COR-L47 (cell line): ENCODE data around the gene SLC12A2.

Source experiments
- DNase-seq: peaks from one replicate; lab custom pipeline; 2025; lab: John Stamatoyannopoulos, UW

SLC12A2 gene

DNA sequence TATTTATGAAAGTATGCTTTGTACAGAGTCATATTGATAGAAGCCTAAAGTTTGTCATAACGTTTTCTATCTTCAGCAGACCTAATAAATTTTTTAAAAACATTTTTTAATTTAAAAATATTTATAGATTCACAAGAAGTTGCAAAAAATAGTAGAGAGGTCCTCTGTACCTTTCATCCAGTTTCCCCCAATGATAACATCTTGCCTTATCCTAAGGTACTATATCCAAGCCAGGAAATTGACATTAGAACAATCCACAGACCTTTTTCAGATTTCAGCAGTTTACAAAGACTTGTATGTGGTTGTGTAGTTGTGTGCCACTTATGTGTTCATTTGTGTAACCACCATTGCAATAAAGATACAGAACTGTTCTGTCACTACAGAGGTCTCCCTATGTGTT, 88.5 kb downstream of the SLC12A2 start:
- DNase-seq = no peak

DNA sequence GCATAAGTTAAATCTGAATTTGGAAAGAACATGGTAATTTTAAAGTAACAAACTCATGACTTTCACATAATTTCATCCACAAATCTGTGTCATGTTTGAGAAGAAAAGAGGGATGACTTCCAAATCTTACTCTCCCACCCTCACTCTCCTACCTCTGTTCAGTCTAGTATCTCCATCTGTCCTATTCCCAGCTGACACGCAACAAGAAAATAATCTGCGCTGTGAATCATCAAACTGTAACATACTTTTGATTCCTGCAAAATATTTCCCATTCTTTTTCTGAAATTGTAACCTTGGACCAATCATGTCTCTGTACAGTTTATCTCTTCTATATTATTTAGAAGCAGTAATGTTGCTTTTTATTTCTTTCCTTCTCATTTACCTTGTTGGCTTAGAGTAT, 91.4 kb downstream of the SLC12A2 start:
- no peak for DNase-seq

GRCh38 chr5:128192368-128192767, 108.8 kb downstream of the SLC12A2 start:
- no peak for DNase-seq

DNA sequence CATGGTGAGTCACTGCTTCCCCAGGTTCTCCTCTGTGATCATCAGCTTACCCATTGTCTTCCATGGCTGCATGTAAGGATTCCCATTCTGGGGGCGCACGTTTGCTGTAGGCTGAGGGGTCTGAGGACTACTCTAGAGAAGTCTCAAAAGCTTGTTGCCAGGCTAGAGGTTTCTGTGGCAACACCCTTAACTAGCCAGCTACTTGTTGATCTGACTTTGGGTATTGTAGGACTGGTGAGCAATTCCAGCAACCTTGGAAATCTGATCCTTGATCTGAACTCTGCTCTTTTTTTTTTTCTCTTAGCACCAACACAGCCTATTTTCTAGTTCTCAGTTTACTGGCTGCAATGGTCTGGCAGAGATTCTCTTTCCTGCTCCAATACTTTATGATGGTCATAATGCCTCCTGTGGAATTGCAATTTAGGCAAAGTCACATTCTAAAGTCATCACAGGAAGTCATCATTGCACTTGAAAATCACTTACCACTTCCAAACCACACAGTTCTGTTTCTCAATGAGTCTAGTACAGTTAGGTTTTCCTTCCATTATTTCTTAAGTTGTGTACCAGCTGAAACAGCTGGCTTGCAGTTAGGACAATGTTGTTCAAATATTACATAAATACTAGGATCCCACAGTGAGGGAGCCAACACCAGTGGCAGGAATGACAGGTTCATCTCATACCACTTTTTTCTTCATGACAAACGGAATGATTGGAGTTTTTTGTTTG, 110.3 kb downstream of the SLC12A2 start:
- no peak for DNase-seq

DNA sequence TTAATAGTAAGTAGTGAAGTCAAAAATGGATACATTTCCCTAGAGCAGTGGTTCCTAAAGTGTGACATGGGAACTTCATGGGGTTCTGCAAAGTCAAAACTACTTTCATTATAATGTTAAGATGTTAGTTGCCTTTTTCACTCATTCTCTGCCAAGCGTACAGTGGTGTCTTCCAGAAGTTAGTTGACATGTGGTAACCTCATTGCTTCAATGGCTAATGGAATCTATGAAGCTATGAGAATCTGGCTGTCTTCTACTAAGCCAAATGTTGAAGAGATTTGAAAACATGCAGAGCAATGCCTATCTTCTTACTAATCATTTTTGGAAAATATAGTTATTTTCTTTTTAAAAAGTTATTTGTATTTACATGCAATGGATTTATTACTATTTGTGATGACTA, 111.8 kb downstream of the SLC12A2 start:
- DNase-seq = no peak

DNA sequence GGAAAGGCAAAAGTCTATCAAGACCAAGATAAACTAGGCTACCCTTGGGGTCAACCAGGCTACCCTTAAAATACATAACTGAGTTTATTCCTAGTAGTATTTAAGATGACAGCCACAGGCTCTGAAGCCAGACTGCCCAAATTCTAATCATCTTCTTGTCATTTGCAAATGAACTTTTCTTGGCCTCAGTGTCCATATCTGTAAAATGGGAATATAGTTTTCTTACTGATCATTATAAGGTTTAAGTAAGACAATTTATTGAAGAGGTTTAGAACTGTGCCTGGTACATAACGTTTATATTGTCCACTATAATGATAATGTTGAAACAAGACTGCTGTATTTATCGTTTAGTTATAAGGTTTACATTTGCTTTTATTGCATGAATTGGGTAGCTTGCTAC, 112.5 kb downstream of the SLC12A2 start:
- no peak for DNase-seq

GRCh38 chr5:128196791-128197190, 113.2 kb downstream of the SLC12A2 start:
- DNase-seq = no peak

GRCh38 chr5:128197896-128198522, 114.4 kb downstream of the SLC12A2 start:
- no peak for DNase-seq

DNA sequence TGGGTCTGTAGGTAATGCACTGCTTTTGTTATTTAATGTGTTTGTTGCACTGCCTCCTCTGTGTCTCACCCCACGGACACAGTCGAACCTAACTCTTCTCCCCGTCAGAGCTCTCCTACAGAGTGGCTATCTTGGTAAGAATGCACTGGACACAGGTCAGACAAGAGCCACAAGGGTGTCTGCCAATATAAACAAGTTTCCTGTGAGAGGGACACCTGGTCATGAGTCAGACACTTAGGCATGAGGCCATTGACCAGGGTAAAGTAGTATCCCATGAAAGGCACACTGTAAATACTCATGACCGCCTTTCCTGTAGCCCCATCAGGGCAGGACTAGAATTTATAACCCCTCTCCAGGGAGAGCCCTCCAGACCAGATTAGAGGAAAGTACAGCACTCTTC, 115.5 kb downstream of the SLC12A2 start:
- DNase-seq = no peak

DNA sequence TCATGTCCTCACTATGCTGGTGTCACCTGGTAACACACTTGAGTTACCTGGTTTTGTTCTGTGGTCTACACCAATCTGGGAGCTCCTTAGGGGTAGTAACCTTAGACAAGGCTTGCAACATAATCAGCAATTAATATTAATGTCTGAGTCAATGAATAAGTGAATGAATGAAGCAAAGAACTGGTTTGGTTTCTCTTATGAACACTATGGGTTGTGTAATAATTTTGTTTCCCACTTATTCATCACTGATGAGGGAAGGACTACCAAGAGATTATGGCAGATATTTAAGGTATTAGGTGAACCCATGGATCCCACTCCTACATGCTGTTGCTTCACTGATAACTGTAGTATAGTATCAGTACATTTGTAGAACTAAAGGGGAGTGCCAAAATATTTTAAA, 116.0 kb downstream of the SLC12A2 start:
- no peak for DNase-seq

GRCh38 chr5:128201065-128201926, 117.7 kb downstream of the SLC12A2 start:
- peak; percentile 69 for DNase-seq

DNA sequence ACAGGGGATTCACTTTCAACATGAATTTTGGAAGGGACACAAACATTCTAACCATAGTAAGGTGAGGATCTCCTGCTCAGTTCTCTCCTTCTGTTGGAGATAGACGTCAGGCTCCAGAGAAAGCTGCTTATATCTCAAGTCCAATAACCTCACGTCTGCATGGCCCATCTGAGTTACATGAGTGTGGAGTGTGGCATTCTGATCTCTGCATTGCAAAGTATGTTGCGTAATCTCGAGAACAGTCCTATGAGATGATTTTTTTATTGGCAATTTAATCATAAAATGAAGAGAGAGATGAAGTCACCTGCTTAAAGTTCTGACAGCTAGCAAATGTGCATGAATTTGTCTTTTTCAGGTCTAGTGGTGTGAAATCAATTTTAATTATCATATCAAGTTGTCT, 118.8 kb downstream of the SLC12A2 start:
- DNase-seq = no peak

GRCh38 chr5:128208436-128208835, 124.9 kb downstream of the SLC12A2 start:
- DNase-seq = no peak

DNA sequence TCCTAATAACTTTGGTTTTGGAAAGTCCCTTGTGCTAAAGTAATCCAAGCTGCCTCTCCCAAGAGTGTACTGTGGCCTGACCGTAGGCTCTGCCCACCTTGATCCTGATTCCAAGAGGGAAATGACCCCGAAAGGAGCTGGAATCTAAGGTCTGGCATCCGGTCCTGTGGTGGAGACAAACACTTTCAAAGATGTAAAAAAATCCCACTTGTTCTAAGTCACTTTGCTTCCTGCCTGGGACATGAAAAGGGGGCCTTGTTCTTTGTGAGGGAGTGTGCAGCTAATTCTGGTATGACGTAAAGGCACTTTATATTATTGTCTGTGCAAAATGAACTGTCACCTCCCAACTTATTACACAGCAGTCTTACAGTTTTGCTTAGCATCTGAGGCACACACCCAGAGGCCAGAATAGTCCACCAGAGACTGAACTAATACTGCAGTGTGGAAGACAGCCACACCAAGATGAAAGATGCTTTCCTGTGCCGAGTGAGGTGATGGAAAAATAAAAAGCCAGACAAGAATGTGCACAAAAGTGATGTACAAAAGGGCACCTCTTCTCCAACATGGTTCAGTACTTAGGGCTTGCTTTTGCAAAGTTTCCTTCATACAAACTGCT, 128.7 kb downstream of the SLC12A2 start:
- no peak for DNase-seq

DNA sequence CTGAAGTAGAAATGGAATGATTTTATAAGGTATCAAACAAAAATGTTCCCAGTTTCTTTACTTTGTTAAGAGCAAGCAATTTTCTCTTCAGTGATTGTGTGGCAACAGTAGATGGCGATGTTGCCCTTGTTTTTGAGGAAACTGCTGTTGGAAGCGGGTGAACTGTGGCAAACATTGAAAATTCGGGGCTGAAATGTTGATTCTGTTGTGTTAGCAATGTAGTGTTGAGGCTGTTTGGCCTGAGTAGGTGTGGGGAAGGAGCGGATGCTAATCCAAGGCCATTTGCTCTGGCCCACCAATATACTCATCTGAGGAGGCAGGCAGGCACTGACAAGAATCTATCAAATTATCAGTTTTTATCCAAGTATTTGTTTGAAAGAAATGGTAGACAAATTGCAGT, 129.8 kb downstream of the SLC12A2 start:
- DNase-seq = peak; percentile 53

DNA sequence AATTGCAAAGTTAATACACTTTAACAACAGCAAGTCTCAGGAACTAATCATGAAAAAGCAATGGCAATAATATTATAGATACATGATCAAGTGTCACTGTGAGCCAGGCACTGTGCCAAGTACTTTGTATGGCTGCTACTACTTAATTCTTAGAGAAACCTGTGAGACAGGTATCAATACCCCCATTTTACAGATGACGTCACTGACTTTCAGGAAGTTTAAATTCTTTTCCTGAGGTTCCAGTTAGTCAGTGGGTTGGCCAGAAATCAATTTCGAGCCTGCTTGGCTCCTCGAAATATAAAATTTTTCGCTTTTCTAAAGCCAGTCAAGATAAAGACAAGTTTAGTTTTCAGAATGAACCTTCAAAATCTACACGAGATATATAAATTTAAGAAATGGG, 130.3 kb downstream of the SLC12A2 start:
- no peak for DNase-seq

GRCh38 chr5:128216285-128216684, 132.7 kb downstream of the SLC12A2 start:
- DNase-seq = no peak

GRCh38 chr5:128216860-128217531, 133.4 kb downstream of the SLC12A2 start:
- DNase-seq = no peak

- no peak for DNase-seq
Measured at GRCh38 chr5:128220841-128221240, 137.3 kb downstream of the SLC12A2 start.

GRCh38 chr5:128224336-128224735, 140.8 kb downstream of the SLC12A2 start:
- no peak for DNase-seq

DNA sequence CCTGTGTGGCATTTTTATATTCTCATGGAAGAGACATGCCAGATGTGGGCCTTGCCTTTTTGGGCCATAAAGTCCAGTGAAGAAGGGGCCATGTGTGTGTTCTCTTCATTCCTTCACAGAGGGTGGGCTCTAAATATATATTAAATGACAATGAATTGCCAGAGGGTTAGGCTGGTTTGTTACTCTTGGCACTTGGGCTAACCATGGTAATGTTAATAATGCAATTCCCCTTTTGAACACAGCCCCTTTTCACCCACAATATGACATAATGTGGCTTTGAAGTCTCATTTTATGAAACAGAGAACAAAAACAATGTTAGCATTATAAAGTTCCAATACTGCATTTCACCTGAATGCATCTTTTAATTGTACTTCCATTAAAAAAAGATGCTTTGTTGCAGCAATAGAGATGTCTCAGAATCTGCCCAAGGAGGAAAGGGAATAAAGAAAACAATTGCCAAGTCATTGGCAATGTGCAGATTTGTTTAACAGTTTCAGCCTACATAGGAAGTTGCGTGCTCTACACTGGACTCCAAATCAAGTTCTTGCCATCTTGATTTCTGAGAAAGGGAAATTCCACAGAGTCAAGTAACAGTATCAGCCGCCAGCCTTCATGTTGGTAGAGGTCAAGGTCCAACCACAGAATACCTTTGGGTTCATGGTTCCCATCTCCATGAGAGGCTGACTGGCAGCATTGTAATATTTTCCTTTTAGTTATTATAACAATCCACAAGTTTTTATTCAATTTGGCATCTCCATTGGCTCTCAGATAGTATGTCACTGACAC, 141.9 kb downstream of the SLC12A2 start:
- no peak for DNase-seq
